BJ (cell line): Measurements from ENCODE around the gene CDK14. TPM values are rescaled to one million over a fixed set of nuclear protein-coding genes. Genes with fewer than 3 reads are reported as not detected.

Experiments used
- CTCF ChIA-PET: fragments of 350-600 bp; formaldehyde crosslinking; extraction: SDS; loops from one replicate; lab custom pipeline; 2021; ENCODE audit warnings: antibody characterized with exemption, inconsistent platforms; lab: Yijun Ruan, JAX
- POLR2A ChIA-PET: fragments of 300-600 bp; sonication (Branson Sonifier 250); formaldehyde crosslinking; extraction: SDS; loops from one replicate; lab custom pipeline; 2021; ENCODE audit warnings: antibody characterized with exemption; lab: Charles Lee
- DNase-seq: peaks from one replicate; pipeline ENCODE4 v3.0.0-alpha.2; 2011; ENCODE audit warnings: low read depth
- H3K27me3 ChIP-seq: 2 replicates; pipeline ENCODE4 v1.6.0; 2011; ENCODE audit warnings: low read length; ENCODE audit not compliant: control insufficient read depth, insufficient read depth
- H3K36me3 ChIP-seq: 2 replicates; pipeline ENCODE4 v1.5.1; 2011; ENCODE audit warnings: low read length; ENCODE audit not compliant: control insufficient read depth, insufficient read depth
- H3K4me3 ChIP-seq: 2 replicates; pipeline ENCODE4 v1.5.1; 2011; ENCODE audit warnings: low read depth, mild to moderate bottlenecking, control low read depth, low read length
- CTCF ChIP-seq: IDR thresholded peaks from 2 replicates; pipeline ENCODE4 v1.5.1; 2011; ENCODE audit warnings: low read depth, mild to moderate bottlenecking, control low read depth, inconsistent platforms, low read length, moderate library complexity; ENCODE audit not compliant: insufficient read depth
- polyA plus RNA-seq: library from polyadenylated mRNA; depleted of rRNA; stranded (reverse); fragments of >200 nt; gene quantifications from 2 replicates; pipeline ENCODE4 v1.2.3, GENCODE V29; 2011

CDK14 gene
- polyA plus RNA-seq, 1 experiment: 6.7 TPM

- no peaks in the 10 kb centered on the region for H3K36me3 ChIP-seq
- DNase-seq: no peak
- ChIA-PET CTCF (no interaction called here), POLR2A (no interaction called here)
- TF ChIP-seq CTCF: no peak
- H3K27me3 ChIP-seq: no peaks in the 10 kb centered on the region
- no peak overlapping the region for H3K4me3 ChIP-seq
These were observed 82.9 kb downstream of the CDK14 start for GRCh38 chr7:90678986-90679385.

GRCh38 chr7:90680484-90680883, 84.4 kb downstream of the CDK14 start:
- Histone ChIP-seq H3K4me3 (no peak overlapping the region), H3K36me3 (no peaks in the 10 kb centered on the region), H3K27me3 (no peaks in the 10 kb centered on the region)
- TF ChIP-seq CTCF: no peak
- DNase-seq: no peak
- CTCF ChIA-PET: no interaction called here
- POLR2A ChIA-PET: no interaction called here

- no peak overlapping the region for H3K4me3 ChIP-seq
- TF ChIP-seq CTCF: no peak
- H3K27me3 ChIP-seq: no peaks in the 10 kb centered on the region
- ChIA-PET POLR2A (no interaction called here), CTCF (interaction anchor here (1.1 to 1.3 kb wide), 2 partner anchors 9 to 11 kb away, joined by 3 to 6 read pairs; no protein-coding TSS in a partner anchor)
- no peak for DNase-seq
- no peaks in the 10 kb centered on the region for H3K36me3 ChIP-seq
These were observed 85.4 kb downstream of the CDK14 start for GRCh38 chr7:90681336-90682022.

GRCh38 chr7:90686146-90686545, 90.0 kb downstream of the CDK14 start:
- Histone ChIP-seq H3K27me3 (no peaks in the 10 kb centered on the region), H3K4me3 (no peak overlapping the region), H3K36me3 (no peaks in the 10 kb centered on the region)
- CTCF ChIA-PET: no interaction called here
- TF ChIP-seq CTCF: no peak
- peak; percentile 8 for DNase-seq
- POLR2A ChIA-PET: no interaction called here

GRCh38 chr7:90688810-90689209, 92.7 kb downstream of the CDK14 start:
- H3K36me3 ChIP-seq: no peaks in the 10 kb centered on the region
- no peak for DNase-seq
- CTCF ChIA-PET: no interaction called here
- POLR2A ChIA-PET: no interaction called here
- H3K27me3 ChIP-seq: no peaks in the 10 kb centered on the region
- H3K4me3 ChIP-seq: no peak overlapping the region
- TF ChIP-seq CTCF: no peak
